Measurements from ENCODE around the gene EMILIN2. TPM values are rescaled to one million over a fixed set of nuclear protein-coding genes. Genes with fewer than 3 reads are reported as not detected.

The EMILIN2 gene
- total and polyA plus RNA-seq, 2 experiments from 2014 or later: 10.6 to 16.8 TPM

GRCh38 chr18:2958819-2959298, 112.1 kb downstream of the EMILIN2 start:
- no peaks in the 10 kb centered on the region for H3K9me2 ChIP-seq (replicated peaks; ENCODE audit: insufficient read depth)
- DNase-seq (ENCODE audit: low spot score): peak; percentile 41
- H3K79me2 ChIP-seq: peaks cover 57% of the 10 kb centered on the region
- H3K9me3 ChIP-seq (ENCODE audit: low read depth): no peaks in the 10 kb centered on the region
- H3K27ac ChIP-seq: peak overlapping the region; percentile 38
- H2AFZ ChIP-seq: no peak overlapping the region
- no peak for TF ChIP-seq EZH2phosphoT487 (IDR thresholded peaks at IDR 0.05; ENCODE audit: low read depth, severe bottlenecking, unreplicated experiment)
- no peak for TF ChIP-seq EZH2 (IDR thresholded peaks at IDR 0.05; ENCODE audit: borderline replicate concordance)
- no peak for TF ChIP-seq CTCF (IDR thresholded peaks at IDR 0.05; ENCODE audit: poor library complexity)
- no peaks in the 10 kb centered on the region for H3K36me3 ChIP-seq (replicated peaks; ENCODE audit: insufficient read depth, low read depth)
- no peak overlapping the region for H3K4me3 ChIP-seq
- H3K4me1 ChIP-seq (ENCODE audit: insufficient read depth): peaks cover 22% of the 10 kb centered on the region
- peaks cover 13% of the 10 kb centered on the region for H4K20me1 ChIP-seq (ENCODE audit: insufficient read depth, poor library complexity, severe bottlenecking)
- H3K4me2 ChIP-seq: no peak overlapping the region
- no peaks in the 10 kb centered on the region for H3K27me3 ChIP-seq

- Histone ChIP-seq H3K9me3 (ENCODE audit: low read depth) (no peaks in the 10 kb centered on the region), H3K36me3 (replicated peaks; ENCODE audit: insufficient read depth, low read depth) (no peaks in the 10 kb centered on the region), H4K20me1 (ENCODE audit: insufficient read depth, poor library complexity, severe bottlenecking) (peaks cover 13% of the 10 kb centered on the region), H3K27ac (peak overlapping the region; percentile 38), H3K79me2 (peaks cover 62% of the 10 kb centered on the region), H3K27me3 (no peaks in the 10 kb centered on the region), H2AFZ (no peak overlapping the region), H3K9me2 (replicated peaks; ENCODE audit: insufficient read depth) (no peaks in the 10 kb centered on the region), H3K4me3 (no peak overlapping the region), H3K4me1 (ENCODE audit: insufficient read depth) (peaks cover 20% of the 10 kb centered on the region), H3K4me2 (no peak overlapping the region)
- TF ChIP-seq CTCF (IDR thresholded peaks at IDR 0.05; ENCODE audit: poor library complexity): no peak
- WGBS (ENCODE audit: low lambda C conversion rate, missing lambda C conversion rate): 86% methylated on average over 2 of the region's 2 CpGs
- no peak for DNase-seq (ENCODE audit: low spot score)
Observed at GRCh38 chr18:2959341-2959740, 112.5 kb downstream of the EMILIN2 start.

- Histone ChIP-seq H3K4me2 (no peak overlapping the region), H3K4me1 (ENCODE audit: insufficient read depth) (peaks cover 21% of the 10 kb centered on the region), H3K27me3 (no peaks in the 10 kb centered on the region), H3K9me2 (replicated peaks; ENCODE audit: insufficient read depth) (no peaks in the 10 kb centered on the region), H3K4me3 (no peak overlapping the region), H3K36me3 (replicated peaks; ENCODE audit: insufficient read depth, low read depth) (no peaks in the 10 kb centered on the region), H3K27ac (peak overlapping the region; percentile 31), H4K20me1 (ENCODE audit: insufficient read depth, poor library complexity, severe bottlenecking) (peaks cover 13% of the 10 kb centered on the region), H3K79me2 (peaks cover 80% of the 10 kb centered on the region), H2AFZ (no peak overlapping the region), H3K9me3 (ENCODE audit: low read depth) (no peaks in the 10 kb centered on the region)
- TF ChIP-seq CTCF (IDR thresholded peaks at IDR 0.05; ENCODE audit: poor library complexity) (no peak), EZH2phosphoT487 (IDR thresholded peaks at IDR 0.05; ENCODE audit: low read depth, severe bottlenecking, unreplicated experiment) (no peak), EZH2 (IDR thresholded peaks at IDR 0.05; ENCODE audit: borderline replicate concordance) (no peak)
- WGBS (ENCODE audit: low lambda C conversion rate, missing lambda C conversion rate): 82% methylated on average over 7 of the region's 7 CpGs
- no peak for DNase-seq (ENCODE audit: low spot score)
Observed at GRCh38 chr18:2960983-2961696, 114.3 kb downstream of the EMILIN2 start.
